Measurements from ENCODE around the gene TSFM.

The TSFM gene

GRCh38 chr12:57749061-57749460 lies 33.5 kb upstream of the TSFM start:
- no peak for DNase-seq

- DNase-seq: no peak
These were observed 31.8 kb upstream of the TSFM start for GRCh38 chr12:57750561-57751431.

- no peak for DNase-seq
These were observed 31.2 kb upstream of the TSFM start for GRCh38 chr12:57751432-57751787.

GRCh38 chr12:57751788-57752667 lies 30.6 kb upstream of the TSFM start, which contains the start of gene CDK4:
Gene CDK4, minus strand, starts transcription at chr12:57752310. Its CDS starts 593 bp downstream, at chr12:57751717.
- DNase-seq: peak; percentile 75

GRCh38 chr12:57752668-57753000 lies 30.0 kb upstream of the TSFM start:
- no peak for DNase-seq

- DNase-seq: no peak
These were observed 28.7 kb upstream of the TSFM start for GRCh38 chr12:57753756-57754337.

GRCh38 chr12:57754411-57755193 lies 28.0 kb upstream of the TSFM start, which contains the start of gene MARCHF9:
Gene MARCHF9, plus strand, starts transcription at chr12:57755103. Its CDS starts 426 bp downstream, at chr12:57755529.
- no peak for DNase-seq

GRCh38 chr12:57755194-57755453 lies 27.5 kb upstream of the TSFM start:
- DNase-seq: no peak

GRCh38 chr12:57755454-57756372 lies 26.9 kb upstream of the TSFM start:
- no peak for DNase-seq

GRCh38 chr12:57756406-57757341 lies 25.9 kb upstream of the TSFM start:
- DNase-seq: no peak

- DNase-seq: no peak
These were observed 24.8 kb upstream of the TSFM start for GRCh38 chr12:57757771-57758170.

GRCh38 chr12:57758552-57759359 lies 23.8 kb upstream of the TSFM start:
- no peak for DNase-seq

GRCh38 chr12:57759360-57759980 lies 23.1 kb upstream of the TSFM start:
- no peak for DNase-seq

- DNase-seq: no peak
These were observed 22.1 kb upstream of the TSFM start for GRCh38 chr12:57760347-57760982.

- DNase-seq: no peak
These were observed 21.1 kb upstream of the TSFM start for GRCh38 chr12:57761391-57761998.

GRCh38 chr12:57762463-57762862 lies 20.1 kb upstream of the TSFM start:
- DNase-seq: no peak

- no peak for DNase-seq
These were observed 18.5 kb upstream of the TSFM start for GRCh38 chr12:57763881-57764661.

GRCh38 chr12:57764662-57765002 lies 18.0 kb upstream of the TSFM start:
- no peak for DNase-seq
